BLaER1 treated with 17β-estradiol and CSF1 and Interleukin-3, amounts not matched to agents 10 nM and 100 nM (cell line): ENCODE results near the gene NECAB3.

ENCODE experiments used
- H3K27ac ChIP-seq, 11 experiments: shearing (Covaris generic); formaldehyde crosslinking; 2 replicates each; pipeline ENCODE4 v1.8.1; 2022
- H3K27me3 ChIP-seq, 11 experiments: shearing (Covaris generic); formaldehyde crosslinking; 2 replicates each; pipeline ENCODE4 v1.8.1; 2022
- H3K36me3 ChIP-seq, 11 experiments: shearing (Covaris generic); formaldehyde crosslinking; 2 replicates each; pipeline ENCODE4 v1.8.1; 2022
- H3K4me1 ChIP-seq, 10 experiments: shearing (Covaris generic); formaldehyde crosslinking; 2 replicates each; pipeline ENCODE4 v1.8.1; 2022
- H3K4me2 ChIP-seq, 11 experiments: shearing (Covaris generic); formaldehyde crosslinking; 2 replicates each; pipeline ENCODE4 v1.8.1; 2022
- H3K4me3 ChIP-seq, 10 experiments: shearing (Covaris generic); formaldehyde crosslinking; 2 replicates each; pipeline ENCODE4 v1.8.1; 2022
- H3K9ac ChIP-seq, 11 experiments: shearing (Covaris generic); formaldehyde crosslinking; 2 replicates each; pipeline ENCODE4 v1.8.1; 2022
- H3K9me3 ChIP-seq, 11 experiments: shearing (Covaris generic); formaldehyde crosslinking; replicated peaks in 1 of 11; 2 replicates each; pipeline ENCODE4 v1.8.1; 2022
- H4K20me1 ChIP-seq, 11 experiments: shearing (Covaris generic); formaldehyde crosslinking; 2 replicates each; pipeline ENCODE4 v1.8.1; 2022
- Cebpa-rat ChIP-seq, 11 experiments: shearing (Covaris generic); IDR thresholded peaks; 2 replicates each; pipeline ENCODE4 v1.8.1; 2022

Gene NECAB3

DNA sequence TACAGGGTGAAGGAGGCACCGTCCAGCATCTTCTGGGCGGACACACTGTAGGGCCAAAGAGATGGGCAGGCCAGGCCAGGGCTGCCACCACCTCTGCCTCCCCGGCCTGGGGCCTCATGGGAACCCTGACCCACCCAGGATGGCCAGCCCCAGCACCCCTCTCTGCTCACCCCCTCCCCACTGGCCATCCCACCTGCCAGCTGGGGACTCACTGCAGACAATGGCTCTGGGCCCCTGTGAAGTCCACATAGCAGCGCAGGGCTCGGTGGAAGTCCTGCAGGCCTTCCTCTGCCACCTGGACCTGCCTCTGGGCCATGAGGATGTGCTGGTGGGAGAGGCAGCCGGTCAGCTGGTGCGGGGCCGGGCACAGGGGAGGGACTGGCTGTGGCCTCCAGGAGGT, 15.7 kb downstream of the NECAB3 start:
- Histone ChIP-seq H3K4me2 (no peak overlapping the region), H3K9me3 (no peaks in the 10 kb centered on the region), H4K20me1 (peaks cover 0 to 33% (median 0%) of the 10 kb centered on the region in 11 experiments; a peak in 6 of 22 replicates), H3K27ac (no peak overlapping the region), H3K9ac (no peak overlapping the region), H3K4me3 (no peak overlapping the region), H3K4me1 (peaks cover 11 to 30% (median 23%) of the 10 kb centered on the region in 10 experiments), H3K27me3 (no peaks in the 10 kb centered on the region), H3K36me3 (peaks cover 4 to 34% (median 18%) of the 10 kb centered on the region in 11 experiments; a peak in 13 of 22 replicates)
- TF ChIP-seq Cebpa-rat (IDR thresholded peaks at IDR 0.05), result no peak

DNA sequence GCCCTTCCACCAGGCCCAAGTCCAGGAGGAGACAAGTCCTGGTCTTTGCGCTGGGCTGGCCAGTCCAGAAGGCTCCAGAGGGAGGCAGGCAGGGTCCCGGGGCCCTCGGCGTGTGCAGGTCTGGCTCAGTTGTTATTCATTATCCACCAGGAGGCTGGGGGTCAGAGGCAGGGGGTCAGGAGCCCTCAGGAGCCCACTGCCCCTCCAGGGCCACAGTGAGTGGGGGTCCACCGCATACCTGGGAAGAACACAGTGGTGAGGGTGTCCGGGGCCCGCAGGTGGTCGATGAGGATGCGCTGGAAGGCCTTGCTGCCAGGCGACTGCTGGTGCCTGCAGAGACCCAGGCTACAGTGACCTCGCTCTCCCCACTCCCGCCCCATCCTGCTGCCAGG, 16.5 kb downstream of the NECAB3 start:
- H3K27ac ChIP-seq, result no peak overlapping the region
- H3K9ac ChIP-seq, result no peak overlapping the region
- peaks cover 0 to 39% (median 0%) of the 10 kb centered on the region in 11 experiments; a peak in 6 of 22 replicates for H4K20me1 ChIP-seq
- H3K4me3 ChIP-seq, result no peak overlapping the region
- H3K4me2 ChIP-seq, result no peak overlapping the region
- H3K36me3 ChIP-seq, result peaks cover 4 to 34% (median 18%) of the 10 kb centered on the region in 11 experiments; a peak in 13 of 22 replicates
- no peaks in the 10 kb centered on the region for H3K9me3 ChIP-seq
- H3K27me3 ChIP-seq, result no peaks in the 10 kb centered on the region
- H3K4me1 ChIP-seq, result peaks cover 10 to 23% (median 16%) of the 10 kb centered on the region in 10 experiments
- no peak for TF ChIP-seq Cebpa-rat (IDR thresholded peaks at IDR 0.05)

DNA sequence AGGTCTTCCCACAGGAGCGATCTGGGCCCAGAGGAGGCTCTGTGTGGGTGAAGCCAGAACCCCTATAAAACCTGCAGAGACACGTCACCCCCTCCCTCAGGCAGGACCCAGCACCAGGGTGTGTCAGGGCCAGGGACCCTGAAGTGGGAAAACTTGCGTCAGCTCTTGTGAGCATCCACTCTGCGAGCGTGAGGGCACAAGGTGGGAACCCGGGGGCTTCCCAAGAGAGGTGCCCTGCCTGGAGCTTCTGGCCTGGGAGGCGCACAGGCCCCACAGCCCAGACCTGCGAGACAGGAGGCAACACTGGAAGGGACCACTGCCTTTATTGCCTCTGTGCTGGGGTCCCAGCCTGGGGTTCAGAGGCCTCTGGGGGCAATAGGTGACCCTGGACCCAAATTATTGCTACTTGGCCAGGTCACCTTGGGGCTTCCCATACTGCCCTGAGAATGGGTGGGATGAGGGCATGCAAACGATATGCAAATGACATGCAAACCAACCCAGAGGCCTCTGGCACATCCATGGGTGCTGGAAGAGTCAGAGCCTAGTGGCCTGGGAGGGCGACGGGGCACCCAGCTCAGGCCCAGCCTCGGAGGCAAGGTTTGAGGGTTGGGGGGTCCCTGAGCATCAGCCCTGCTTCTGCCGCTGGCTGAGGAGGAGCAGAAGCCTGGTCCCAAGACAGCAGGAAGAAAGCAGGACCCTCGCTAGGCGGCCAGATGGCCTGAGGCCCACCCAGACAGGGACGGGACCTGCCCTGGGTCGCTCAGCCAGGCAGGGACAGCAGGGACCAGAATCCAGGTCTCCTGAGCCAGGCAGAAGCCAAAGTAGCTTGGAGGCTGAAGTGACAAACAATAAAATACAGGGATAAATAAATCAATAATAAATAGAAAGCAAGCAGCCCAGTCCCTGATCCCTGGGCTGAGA, 17.2 kb downstream of the NECAB3 start:
- H3K36me3 ChIP-seq, result peaks cover 4 to 34% (median 18%) of the 10 kb centered on the region in 11 experiments; a peak in 13 of 22 replicates
- peaks cover 0 to 39% (median 0%) of the 10 kb centered on the region in 11 experiments; a peak in 6 of 22 replicates for H4K20me1 ChIP-seq
- H3K4me3 ChIP-seq, result no peak overlapping the region
- H3K27ac ChIP-seq, result no peak overlapping the region
- peaks cover 6 to 20% (median 13%) of the 10 kb centered on the region in 10 experiments; a peak in 18 of 20 replicates for H3K4me1 ChIP-seq
- TF ChIP-seq Cebpa-rat (IDR thresholded peaks at IDR 0.05), result no peak
- H3K9me3 ChIP-seq, result no peaks in the 10 kb centered on the region
- H3K27me3 ChIP-seq, result no peaks in the 10 kb centered on the region
- no peak overlapping the region for H3K4me2 ChIP-seq
- no peak overlapping the region for H3K9ac ChIP-seq

DNA sequence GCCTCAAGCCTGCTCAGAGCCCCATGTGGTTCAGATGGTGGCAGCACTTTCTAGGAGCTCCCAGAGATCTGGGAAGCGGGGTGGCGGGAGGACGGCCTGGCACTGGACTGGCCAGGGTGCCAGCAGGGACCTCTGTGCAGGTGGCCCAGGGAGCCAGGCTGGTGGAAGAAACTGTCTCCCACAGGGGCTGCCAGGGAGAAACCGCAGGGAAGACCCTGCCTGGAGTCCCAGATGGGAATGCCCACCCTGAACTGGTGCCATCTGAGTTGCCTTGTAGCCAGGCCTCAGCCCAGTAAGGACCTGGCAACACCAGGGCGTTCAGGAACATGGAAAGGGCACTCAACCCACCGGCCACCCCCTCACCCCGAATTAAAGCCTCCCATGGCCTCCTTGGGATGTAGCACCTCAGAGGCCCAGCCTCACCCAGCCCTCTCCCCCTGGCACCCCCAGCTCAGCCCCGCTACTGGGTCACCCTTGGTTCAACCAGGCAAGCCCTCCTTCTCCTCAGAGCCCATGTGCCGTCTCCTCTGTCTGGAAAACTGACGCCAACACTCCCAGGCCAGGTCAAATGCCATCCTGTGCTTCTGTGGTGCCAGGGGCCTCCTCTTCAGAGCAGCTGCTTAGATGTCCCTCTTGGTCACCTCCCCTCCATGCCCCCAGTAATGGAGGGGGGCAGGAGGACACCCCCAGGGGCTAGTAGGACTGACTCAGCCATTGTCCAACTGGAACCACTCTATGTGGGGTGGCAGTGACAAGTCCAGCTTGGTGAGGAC, 18.0 kb downstream of the NECAB3 start:
- H3K9me3 ChIP-seq, result no peaks in the 10 kb centered on the region
- H3K36me3 ChIP-seq, result peaks cover 4 to 34% (median 18%) of the 10 kb centered on the region in 11 experiments; a peak in 13 of 22 replicates
- no peak overlapping the region for H3K4me3 ChIP-seq
- no peak overlapping the region; a peak in 1 of 22 replicates for H3K9ac ChIP-seq
- H3K4me1 ChIP-seq, result peaks cover 6 to 17% (median 13%) of the 10 kb centered on the region in 10 experiments; a peak in 18 of 20 replicates
- no peak for TF ChIP-seq Cebpa-rat (IDR thresholded peaks at IDR 0.05)
- no peaks in the 10 kb centered on the region for H3K27me3 ChIP-seq
- H3K4me2 ChIP-seq, result no peak overlapping the region
- peaks cover 0 to 45% (median 0%) of the 10 kb centered on the region in 11 experiments; a peak in 4 of 22 replicates for H4K20me1 ChIP-seq
- H3K27ac ChIP-seq, result no peak overlapping the region

DNA sequence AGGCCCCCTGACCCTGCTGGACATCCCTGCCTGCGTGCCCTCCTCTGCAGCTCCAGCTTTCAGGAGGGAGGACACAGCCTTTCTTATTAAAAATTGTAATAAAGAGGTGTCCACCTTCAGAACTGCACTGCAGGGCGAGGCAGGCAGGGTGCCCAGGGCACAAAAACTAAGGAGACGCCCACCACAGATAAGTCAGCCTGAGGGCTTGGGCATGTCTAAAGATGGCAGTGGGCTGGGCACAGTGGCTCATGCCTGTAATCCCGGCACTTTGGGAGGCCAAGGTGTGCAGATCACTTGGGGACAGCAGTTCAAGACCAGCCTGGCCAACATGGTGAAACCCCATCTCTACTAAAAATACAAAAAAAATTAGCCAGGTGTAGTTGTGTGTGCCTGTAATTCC, 19.1 kb downstream of the NECAB3 start:
- H3K27me3 ChIP-seq, result no peaks in the 10 kb centered on the region
- H3K4me1 ChIP-seq, result peaks cover 2 to 8% (median 6%) of the 10 kb centered on the region in 10 experiments; a peak in 17 of 20 replicates
- TF ChIP-seq Cebpa-rat (IDR thresholded peaks at IDR 0.05), result no peak
- H4K20me1 ChIP-seq, result peaks cover 0 to 47% (median 0%) of the 10 kb centered on the region in 11 experiments; a peak in 4 of 22 replicates
- H3K9me3 ChIP-seq, result no peaks in the 10 kb centered on the region
- no peak overlapping the region for H3K4me2 ChIP-seq
- H3K9ac ChIP-seq, result no peak overlapping the region
- no peak overlapping the region for H3K4me3 ChIP-seq
- no peak overlapping the region for H3K27ac ChIP-seq
- peaks cover 4 to 33% (median 18%) of the 10 kb centered on the region in 11 experiments; a peak in 13 of 22 replicates for H3K36me3 ChIP-seq

DNA sequence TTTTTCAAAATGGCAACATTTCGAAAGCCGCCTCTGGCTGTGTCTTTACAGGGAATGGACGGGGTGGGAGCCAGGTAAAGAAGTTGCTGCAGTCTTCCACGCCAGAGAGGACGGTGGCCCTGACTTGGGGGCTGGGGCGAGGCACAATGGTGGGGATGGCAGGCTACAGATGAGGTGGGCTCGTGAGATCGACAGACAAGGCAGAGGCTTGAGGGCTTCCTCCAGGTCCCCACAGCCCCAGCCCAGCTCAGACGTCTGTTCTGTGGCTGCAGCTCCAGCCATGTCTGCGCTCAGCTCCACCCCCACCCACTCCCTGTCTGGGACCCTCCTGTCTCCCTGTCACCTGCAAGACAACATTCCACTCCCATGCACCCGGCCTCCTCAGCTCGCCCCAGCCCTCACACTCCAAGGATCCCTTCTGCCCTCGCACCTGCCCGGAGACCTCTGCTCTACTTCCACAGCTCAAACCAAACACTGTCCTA, 19.5 kb downstream of the NECAB3 start:
- H3K27ac ChIP-seq, result no peak overlapping the region
- TF ChIP-seq Cebpa-rat (IDR thresholded peaks at IDR 0.05), result no peak
- H3K9ac ChIP-seq, result no peak overlapping the region
- H3K4me1 ChIP-seq, result peaks cover 0 to 8% (median 2%) of the 10 kb centered on the region in 10 experiments; a peak in 11 of 20 replicates
- no peaks in the 10 kb centered on the region for H3K27me3 ChIP-seq
- H3K4me2 ChIP-seq, result no peak overlapping the region
- H3K9me3 ChIP-seq, result no peaks in the 10 kb centered on the region
- H3K4me3 ChIP-seq, result no peak overlapping the region
- H4K20me1 ChIP-seq, result peaks cover 0 to 47% (median 0%) of the 10 kb centered on the region in 11 experiments; a peak in 4 of 22 replicates
- peaks cover 4 to 29% (median 14%) of the 10 kb centered on the region in 11 experiments; a peak in 12 of 22 replicates for H3K36me3 ChIP-seq

DNA sequence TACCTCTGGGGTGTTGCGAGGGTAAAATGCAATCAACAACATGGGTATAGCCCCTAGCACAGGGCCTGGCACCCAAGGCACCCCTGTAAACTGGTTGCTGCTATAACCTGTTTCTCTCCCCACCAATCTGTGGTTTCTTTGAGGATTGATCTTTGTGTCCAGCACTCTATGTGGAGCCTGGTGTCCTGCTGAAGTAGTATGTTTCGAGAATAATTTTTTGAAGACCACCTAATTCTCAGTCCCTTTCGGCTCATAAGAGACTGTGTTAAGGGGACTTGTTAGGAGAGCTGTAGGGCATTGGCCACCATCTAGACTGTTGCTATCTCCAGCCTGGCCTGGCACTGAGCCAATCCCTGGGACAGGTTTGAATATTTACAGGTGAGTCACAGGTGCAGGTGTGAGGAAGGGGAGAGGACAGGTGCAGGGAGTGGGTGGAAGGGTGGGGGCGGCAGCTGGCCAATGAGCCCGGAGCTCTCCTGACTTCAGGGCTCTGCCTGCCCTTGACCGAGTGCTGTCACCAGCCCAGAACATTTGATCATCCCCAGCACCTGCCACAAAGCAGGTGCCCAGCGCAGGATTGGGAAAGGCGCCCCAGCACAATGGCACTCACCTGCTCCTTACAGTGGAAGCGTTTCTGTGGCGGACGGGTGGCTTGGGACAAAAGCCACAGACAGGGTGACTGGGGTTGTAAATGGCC, 20.2 kb downstream of the NECAB3 start:
- Histone ChIP-seq H3K27ac (no peak overlapping the region), H4K20me1 (peaks cover 0 to 46% (median 0%) of the 10 kb centered on the region in 11 experiments; a peak in 6 of 22 replicates), H3K36me3 (peaks cover 0 to 22% (median 7%) of the 10 kb centered on the region in 11 experiments; a peak in 10 of 22 replicates), H3K4me3 (no peak overlapping the region), H3K27me3 (no peaks in the 10 kb centered on the region), H3K9ac (no peak overlapping the region), H3K4me1 (peaks cover 0 to 8% (median 4%) of the 10 kb centered on the region in 10 experiments; a peak in 10 of 20 replicates), H3K4me2 (no peak overlapping the region), H3K9me3 (no peaks in the 10 kb centered on the region)
- no peak for TF ChIP-seq Cebpa-rat (IDR thresholded peaks at IDR 0.05)

DNA sequence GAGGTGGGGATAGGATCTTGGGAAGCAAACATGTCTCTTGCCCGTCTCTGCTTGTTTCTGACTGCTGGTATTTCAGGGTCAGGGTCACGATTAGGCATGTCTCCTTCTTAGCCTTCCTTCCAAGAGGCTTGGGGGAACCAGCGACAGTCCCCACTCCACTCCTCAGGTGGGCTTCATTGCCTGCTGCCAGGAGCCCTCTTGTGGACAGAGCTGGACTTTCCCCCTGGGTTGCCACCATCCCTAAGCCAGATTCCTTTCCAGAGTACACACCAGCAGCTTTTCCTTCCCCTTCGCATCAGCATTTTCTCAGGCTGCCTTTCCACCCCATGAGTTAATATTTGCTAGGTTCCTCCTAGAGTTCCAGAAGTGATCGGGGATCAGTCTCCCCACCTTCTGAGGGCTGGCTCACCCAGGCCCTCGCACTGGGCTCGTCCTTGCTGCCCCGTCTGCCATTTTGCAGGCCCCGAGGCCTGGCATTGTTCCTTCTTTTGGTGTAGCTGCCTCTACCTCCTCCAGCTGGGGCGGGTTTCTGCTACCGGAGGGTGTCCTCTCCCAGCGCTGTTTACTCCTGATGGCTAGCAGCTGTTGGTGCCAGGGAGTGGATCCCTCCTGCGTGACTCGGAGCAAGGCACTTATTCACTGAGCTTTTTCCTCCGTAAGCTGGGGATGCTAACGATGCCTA, 20.9 kb downstream of the NECAB3 start:
- no peak overlapping the region for H3K9ac ChIP-seq
- TF ChIP-seq Cebpa-rat (IDR thresholded peaks at IDR 0.05), result no peak
- peaks cover 0 to 50% (median 2%) of the 10 kb centered on the region in 11 experiments; a peak in 8 of 22 replicates for H4K20me1 ChIP-seq
- H3K4me2 ChIP-seq, result peak overlapping the region in 1 of 11 experiments; percentile 20; a peak in 1 of 22 replicates
- peaks cover 0 to 18% (median 4%) of the 10 kb centered on the region in 11 experiments; a peak in 10 of 22 replicates for H3K36me3 ChIP-seq
- no peak overlapping the region for H3K27ac ChIP-seq
- peaks cover 4 to 13% (median 8%) of the 10 kb centered on the region in 10 experiments; a peak in 16 of 20 replicates for H3K4me1 ChIP-seq
- no peaks in the 10 kb centered on the region for H3K9me3 ChIP-seq
- H3K27me3 ChIP-seq, result no peaks in the 10 kb centered on the region
- no peak overlapping the region for H3K4me3 ChIP-seq
